GM10266 (cell line): ENCODE measurements around the gene LDLRAD3.
"Not testable (repeated sequence)": the region's sequence is repeated elsewhere in the genome, so short reads cannot be mapped to it uniquely, and the experiment has no call there.

ENCODE experiments used
- DNase-seq: peaks from one replicate; pipeline ENCODE4 v3.0.0; 2012; ENCODE audit errors: extremely low spot score
- TF ChIP-seq, protein P1 (sequence below): IDR thresholded peaks from 2 replicates; pipeline ENCODE4 v1.5.1; 2012; ENCODE audit warnings: mild to moderate bottlenecking, low read depth; ENCODE audit not compliant: control insufficient read depth, insufficient read depth; ENCODE audit errors: missing control alignments

Gene LDLRAD3

DNA sequence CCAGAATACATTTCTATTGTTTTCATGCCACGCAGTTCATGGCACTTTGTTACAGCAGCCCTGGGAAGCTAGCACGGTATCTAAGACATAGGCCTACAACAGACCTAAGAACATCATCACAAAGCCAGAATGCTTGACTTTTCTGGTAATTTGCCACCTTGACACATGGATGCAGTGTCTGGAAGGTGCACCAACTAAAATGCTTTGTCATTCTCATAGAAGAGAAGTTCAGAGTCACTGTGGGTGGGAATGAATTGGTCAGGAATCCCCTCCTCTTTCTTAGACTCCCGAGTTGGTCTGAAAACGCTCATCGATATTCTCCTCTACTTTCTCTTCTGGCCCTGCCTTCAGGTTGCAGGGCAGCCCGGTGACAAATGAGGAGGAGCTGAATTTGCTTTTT lies 223.9 kb downstream of the LDLRAD3 start:
- TF ChIP-seq, protein P1, sequence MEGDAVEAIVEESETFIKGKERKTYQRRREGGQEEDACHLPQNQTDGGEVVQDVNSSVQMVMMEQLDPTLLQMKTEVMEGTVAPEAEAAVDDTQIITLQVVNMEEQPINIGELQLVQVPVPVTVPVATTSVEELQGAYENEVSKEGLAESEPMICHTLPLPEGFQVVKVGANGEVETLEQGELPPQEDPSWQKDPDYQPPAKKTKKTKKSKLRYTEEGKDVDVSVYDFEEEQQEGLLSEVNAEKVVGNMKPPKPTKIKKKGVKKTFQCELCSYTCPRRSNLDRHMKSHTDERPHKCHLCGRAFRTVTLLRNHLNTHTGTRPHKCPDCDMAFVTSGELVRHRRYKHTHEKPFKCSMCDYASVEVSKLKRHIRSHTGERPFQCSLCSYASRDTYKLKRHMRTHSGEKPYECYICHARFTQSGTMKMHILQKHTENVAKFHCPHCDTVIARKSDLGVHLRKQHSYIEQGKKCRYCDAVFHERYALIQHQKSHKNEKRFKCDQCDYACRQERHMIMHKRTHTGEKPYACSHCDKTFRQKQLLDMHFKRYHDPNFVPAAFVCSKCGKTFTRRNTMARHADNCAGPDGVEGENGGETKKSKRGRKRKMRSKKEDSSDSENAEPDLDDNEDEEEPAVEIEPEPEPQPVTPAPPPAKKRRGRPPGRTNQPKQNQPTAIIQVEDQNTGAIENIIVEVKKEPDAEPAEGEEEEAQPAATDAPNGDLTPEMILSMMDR = no peak
- no peak for DNase-seq

DNA sequence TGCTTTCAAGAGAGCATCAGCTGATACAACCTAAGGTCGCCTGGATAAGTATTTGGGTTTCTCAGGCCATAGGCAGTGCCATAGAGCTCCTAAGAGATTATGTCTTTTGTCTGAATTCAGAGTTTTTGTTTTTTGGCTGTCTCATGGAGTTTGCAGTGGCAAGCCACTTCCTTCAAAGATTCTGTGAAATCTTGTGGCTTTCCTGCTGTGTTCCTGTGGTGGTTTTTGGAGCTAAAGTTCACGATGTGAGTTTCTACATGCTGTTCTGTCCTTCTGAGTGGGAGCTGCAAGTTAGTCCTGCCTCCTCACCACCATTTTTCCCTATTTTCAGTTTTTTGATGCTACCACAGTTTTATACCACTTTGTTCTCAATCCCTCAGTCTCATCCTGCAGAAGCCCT lies 234.0 kb downstream of the LDLRAD3 start:
- TF ChIP-seq, protein P1 = no peak
- no peak for DNase-seq

DNA sequence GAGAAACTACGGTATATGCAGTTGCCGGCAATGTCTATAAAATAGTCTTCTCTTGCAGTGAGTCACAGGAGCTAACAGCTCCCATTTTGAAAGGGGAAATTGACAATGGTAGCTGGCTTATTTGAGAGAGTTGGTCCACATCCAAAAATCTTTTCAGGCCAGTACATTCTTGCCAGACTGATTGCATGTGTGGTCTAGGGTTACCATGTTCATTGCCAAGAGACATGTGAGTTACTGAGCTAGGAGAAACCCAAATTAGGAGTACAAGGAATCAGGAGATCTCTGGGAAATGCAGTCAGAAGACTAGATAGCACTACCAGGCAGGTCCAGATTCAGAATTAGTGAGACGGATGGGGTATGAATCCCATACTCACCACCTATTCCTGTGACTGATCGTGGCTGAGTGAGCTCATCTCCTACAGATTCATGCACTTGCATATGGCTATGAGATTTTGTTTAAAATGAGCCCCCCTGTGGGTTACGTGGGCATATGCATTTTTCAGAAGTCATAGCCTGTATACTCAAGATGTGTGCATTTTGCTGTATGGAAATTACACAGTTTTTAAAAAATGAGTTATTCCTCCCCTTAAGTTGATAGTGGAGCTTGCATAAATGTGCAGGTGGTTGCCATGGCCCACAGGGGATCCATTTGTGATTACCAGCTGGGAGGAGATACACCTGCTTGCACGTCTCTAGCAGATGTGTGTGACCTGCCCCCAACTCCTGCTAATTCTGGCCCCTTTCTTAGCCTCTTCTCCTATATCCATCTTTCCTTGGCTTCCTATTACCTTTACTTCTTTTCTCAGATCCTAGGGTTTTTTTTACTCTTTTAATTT lies 242.7 kb downstream of the LDLRAD3 start:
- no peak for DNase-seq
- TF ChIP-seq, protein P1 = no peak

DNA sequence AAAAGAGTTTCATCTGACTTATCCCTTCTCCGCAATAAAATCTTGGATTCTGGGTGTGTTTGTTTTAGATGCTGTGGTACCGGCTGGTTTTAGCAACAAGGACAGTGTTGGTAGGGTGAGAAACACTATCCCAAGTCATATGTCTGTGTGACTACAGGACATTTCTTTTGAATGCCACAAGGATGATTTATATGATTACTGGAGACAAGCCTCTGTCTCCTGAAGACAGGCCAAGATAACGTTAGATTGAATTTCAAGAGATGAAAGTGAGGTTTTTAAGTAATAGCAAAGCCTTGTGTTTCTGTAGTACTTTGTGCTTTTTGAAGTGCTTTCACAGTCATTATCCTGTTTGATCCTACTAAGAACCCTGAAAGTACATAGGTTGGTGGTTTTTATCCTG lies 243.8 kb downstream of the LDLRAD3 start:
- TF ChIP-seq, protein P1 = no peak
- DNase-seq = no peak

DNA sequence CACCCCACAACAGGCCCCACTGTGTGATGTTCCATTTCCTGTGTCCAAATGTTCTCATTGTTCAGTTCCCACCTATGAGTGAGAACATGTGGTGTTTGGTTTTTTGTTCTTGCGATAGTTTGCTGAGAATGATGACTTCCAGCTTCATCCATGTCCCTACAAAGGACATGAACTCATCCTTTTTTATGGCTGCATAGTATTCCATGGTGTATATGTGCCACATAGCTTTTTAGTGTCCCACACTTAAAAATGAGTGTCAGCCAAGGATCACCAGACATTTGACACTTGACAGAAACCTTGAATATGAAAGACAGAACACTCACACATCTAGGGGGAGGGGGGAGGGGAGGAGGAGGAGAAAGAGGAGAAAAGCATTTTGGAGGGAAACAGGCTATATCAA lies 245.9 kb downstream of the LDLRAD3 start:
- DNase-seq = not testable (repeated sequence)

DNA sequence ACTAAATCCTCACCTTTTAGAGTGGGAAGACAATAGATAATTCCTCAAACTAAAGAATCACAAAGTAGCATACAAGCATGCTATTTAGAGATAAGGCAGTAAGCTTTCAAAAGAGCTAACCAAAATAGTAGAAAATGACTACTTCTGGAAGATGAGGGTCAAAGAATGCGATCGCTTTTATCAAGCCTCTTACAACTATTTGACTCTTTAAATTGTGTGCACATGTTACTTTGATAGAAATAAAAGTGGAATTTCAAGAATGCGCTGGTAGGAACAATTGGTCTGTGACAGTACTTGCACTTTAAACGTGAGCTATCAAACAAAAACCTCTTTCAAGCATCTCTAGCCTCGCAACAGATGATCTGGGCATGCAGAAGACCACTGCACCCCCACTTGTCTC lies 248.1 kb downstream of the LDLRAD3 start:
- TF ChIP-seq, protein P1 = no peak
- no peak for DNase-seq

DNA sequence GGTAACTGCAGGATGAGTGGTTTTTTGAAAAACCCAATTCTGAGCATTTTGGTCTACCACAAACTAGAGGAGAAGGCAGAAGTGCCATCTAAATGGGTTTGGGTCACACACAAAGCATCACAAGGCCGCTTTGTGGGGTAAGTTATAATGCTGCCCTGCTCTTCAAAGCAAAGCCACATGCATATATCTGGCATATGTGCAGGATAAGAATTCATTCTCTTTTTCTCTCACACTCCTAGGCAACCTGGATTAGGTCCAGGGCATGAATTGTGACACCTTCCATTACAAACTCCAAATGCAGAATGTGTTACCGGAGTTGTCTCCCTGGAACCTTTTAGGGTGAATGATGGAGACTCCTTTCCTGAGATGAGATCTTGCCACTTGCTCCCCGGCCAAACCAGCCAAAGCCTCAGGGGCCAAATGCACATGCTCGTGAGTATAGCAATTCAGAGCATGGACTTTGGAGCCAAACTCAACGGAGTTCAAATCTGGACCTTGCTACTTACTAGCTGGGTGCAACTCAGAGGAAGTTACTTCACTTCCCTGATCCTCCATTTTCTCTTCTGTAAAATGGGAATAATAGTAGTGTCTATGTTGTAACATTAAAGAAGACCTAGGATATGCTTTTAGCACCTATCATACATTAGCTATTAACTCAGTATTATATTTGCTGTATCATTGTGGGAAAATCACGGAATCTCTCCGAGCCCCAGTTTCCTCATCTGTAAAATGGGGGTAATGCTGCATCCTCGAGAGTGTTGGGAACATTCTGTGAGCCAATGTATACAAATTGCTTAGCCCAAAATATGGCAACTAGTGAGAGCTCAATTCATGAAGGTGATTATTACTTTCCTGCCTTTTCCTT lies 248.8 kb downstream of the LDLRAD3 start:
- TF ChIP-seq, protein P1 = no peak
- DNase-seq = no peak
